Epithelial cell of prostate (primary cell): ENCODE measurements around the gene CFAP119.

Experiments used
- DNase-seq: peaks from one replicate; pipeline ENCODE4 v3.0.0-alpha.2; 2011; ENCODE audit warnings: low read depth, low spot score
- H3K27ac ChIP-seq: fragments of 450-650 bp; 2 replicates; pipeline ENCODE4 v1.5.1; 2017; ENCODE audit warnings: mild to moderate bottlenecking

Gene CFAP119

DNA sequence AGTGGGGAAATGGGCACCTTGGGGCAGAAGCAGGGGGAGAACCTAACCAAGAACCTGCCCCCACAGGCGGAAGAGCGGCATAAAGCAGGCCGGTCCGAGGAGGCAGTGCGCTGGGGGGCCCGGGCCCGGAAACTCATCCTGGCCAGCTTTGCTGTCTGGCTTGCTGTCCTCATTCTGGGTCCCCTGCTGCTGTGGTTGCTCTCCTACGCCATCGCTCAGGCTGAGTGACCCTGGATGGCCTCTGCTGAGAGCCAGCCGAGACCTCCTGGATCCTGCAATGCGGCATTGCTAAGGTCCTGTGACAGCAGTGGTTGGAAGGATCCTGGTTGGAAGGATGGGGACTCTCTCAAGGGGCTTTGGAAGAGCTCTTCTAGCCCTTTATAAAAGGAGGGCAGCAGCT is 18.1 kb downstream of the CFAP119 start:
- no peak for DNase-seq
- H3K27ac ChIP-seq = peak overlapping the region; percentile 100

DNA sequence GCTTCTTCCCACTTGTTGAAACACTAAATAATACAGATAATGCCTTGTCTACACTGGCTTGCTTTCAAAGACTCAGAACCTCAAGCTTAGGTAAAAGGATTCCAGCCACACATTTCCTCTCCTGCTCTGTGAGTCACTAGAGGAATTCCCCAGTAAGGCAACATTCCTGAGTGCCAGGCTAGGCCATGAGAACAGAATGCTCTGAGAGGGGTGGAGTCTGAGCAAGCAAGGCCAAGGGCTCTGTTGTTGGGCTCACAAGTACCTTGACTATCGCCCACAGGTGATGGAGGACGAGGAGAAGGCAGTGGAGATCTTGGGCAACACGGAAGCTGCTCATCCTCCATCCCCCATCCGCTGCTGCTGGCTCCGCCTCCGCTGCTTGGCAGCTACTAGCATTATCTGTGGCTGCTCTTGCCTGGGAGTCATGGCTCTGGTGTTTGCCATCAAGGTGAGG is 20.4 kb downstream of the CFAP119 start:
- peak; percentile 100 for DNase-seq
- H3K27ac ChIP-seq = peak overlapping the region; percentile 100

DNA sequence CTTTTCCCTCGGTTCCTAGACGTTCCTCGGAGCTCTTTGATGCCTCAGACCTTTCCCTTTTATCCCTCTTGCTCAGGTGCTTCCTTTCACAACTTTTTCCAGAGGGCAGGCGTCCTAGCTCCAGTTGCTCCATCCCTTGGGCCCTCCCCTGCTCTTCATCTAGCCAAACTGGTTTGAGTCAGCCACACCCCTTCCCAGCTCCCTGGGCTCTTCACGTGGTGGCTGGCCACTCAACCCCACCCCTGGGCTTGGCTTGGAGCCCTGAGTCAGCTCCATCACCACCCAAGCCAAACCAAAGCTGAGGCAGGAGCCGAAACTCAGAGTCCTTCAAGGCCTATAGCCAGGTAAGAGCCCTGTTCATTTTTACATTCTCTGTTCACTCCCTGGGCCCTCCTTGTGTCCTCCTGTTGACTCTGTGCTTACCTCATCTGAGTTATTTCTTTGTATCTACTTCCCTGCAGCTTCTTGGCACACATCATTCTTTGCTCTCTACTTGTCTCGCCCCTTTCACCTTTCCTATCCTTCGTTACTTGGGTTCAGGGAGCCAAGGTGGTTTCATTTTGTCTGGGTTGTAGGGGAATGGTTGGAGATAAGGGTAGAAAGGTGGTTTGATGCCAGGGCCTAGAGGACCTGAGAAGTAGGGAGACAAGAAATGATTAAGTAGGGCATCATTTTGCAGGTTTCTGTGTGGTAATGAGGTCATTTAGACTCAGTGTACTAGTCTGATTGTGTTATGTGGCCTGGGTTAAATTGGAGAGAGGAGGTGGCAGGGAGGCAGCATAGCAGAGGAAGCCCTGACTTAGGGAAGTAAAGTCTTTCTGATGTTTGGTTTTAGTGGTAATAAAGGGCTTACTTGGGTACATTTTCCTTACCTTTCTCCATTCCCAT is 21.3 kb downstream of the CFAP119 start:
- DNase-seq = peak; percentile 95
- peak overlapping the region; percentile 100 for H3K27ac ChIP-seq

DNA sequence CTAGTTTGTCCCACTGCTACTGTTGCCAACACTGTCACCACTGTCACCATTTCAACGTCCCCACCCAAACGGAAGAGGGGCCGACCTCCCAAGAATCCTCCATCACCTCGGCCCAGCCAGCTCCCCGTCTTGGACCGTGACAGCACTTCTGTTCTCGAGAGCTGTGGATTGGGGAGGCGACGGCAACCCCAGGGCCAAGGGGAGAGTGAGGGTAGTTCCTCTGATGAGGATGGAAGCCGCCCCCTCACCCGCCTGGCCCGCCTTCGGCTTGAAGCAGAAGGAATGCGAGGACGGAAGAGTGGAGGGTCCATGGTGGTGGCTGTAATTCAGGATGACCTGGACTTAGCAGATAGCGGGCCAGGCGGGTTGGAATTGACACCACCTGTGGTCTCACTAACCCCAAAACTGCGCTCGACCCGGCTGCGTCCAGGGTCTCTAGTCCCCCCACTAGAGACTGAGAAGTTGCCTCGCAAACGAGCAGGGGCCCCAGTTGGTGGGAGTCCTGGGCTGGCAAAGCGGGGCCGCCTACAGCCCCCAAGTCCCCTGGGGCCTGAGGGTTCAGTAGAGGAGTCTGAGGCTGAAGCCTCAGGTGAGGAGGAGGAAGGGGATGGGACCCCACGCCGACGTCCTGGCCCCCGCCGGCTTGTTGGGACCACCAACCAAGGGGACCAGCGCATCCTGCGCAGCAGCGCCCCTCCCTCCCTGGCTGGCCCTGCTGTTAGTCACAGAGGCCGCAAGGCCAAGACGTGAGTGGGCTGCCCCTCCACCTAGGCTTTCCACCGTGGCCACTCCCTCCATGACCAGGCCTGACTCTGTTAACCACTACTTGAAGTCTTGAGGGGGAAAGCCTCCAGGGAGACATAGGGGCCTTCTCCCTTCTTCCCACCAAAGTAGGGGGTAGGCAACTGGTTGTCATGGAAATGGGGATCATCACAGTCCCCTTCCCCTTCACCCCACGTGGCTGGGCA is 22.6 kb downstream of the CFAP119 start:
- peak overlapping the region; percentile 100 for H3K27ac ChIP-seq
- DNase-seq = no peak

DNA sequence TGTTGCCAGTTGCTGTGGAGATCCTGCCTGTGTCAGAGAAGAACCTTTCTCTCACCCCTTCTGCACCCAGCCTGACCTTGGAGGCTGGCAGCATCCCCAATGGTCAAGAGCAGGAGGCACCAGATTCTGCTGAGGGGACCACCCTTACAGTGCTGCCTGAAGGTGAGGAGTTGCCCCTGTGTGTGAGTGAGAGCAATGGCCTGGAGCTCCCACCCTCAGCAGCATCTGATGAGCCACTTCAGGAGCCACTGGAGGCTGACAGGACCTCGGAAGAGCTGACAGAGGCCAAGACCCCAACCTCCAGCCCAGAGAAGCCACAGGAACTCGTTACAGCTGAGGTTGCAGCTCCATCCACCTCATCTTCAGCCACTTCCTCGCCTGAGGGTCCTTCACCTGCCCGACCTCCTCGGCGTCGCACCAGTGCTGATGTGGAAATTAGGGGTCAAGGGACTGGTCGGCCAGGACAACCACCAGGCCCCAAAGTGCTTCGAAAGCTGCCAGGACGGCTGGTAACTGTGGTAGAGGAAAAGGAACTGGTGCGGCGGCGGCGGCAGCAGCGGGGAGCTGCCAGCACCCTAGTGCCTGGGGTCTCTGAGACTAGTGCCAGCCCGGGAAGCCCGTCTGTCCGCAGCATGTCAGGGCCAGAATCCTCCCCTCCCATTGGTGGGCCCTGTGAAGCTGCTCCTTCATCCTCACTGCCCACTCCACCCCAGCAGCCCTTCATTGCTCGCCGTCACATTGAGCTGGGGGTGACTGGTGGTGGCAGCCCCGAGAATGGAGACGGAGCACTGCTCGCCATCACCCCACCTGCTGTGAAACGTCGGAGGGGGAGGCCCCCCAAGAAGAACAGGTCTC is 23.8 kb downstream of the CFAP119 start:
- no peak for DNase-seq

DNA sequence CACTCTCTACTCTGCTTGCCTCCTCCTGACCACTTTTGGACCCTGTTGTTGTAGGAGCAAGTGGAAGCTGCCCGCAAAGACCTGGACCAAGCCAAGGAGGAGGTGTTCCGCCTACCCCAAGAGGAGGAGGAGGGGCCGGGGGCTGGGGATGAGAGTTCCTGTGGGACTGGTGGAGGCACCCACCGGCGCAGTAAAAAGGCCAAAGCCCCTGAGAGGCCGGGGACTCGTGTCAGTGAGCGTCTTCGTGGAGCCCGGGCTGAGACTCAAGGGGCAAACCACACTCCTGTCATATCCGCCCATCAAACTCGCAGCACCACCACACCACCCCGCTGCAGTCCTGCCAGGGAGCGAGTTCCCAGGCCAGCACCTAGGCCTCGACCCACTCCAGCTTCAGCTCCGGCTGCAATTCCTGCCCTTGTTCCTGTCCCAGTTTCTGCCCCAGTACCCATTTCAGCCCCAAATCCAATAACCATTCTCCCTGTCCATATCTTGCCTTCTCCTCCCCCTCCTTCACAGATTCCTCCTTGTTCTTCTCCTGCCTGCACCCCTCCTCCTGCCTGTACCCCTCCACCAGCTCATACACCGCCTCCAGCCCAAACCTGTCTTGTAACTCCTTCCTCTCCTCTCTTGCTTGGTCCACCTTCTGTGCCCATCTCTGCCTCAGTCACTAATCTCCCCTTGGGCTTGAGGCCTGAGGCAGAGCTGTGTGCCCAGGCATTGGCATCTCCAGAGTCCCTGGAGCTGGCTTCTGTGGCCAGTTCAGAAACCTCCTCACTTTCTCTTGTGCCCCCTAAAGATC is 24.7 kb downstream of the CFAP119 start:
- H3K27ac ChIP-seq = no peak overlapping the region
- no peak for DNase-seq

More for the DNA sequence above, 23.8 kb downstream of the CFAP119 start:
- H3K27ac ChIP-seq = no peak overlapping the region

DNA sequence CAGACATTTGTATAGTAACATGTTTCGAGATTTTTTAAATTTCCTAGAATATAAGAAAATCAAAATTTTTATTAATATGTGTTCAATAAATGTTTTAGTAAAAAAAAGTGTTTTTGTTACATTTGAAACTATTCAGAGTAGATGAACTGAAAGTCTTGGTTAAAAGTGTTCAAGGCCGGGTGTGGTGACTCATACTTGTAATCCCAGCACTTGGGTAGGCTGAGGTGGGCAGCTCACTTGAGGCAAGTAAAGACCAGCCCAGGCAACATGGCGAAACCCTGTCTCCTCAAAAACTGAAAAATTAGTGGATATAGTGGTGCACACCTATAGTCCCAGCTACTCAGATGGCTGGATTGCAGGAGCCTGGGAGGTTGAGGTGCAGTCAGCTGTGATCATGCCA is 30.5 kb downstream of the CFAP119 start:
- no peak overlapping the region for H3K27ac ChIP-seq
- DNase-seq = no peak

DNA sequence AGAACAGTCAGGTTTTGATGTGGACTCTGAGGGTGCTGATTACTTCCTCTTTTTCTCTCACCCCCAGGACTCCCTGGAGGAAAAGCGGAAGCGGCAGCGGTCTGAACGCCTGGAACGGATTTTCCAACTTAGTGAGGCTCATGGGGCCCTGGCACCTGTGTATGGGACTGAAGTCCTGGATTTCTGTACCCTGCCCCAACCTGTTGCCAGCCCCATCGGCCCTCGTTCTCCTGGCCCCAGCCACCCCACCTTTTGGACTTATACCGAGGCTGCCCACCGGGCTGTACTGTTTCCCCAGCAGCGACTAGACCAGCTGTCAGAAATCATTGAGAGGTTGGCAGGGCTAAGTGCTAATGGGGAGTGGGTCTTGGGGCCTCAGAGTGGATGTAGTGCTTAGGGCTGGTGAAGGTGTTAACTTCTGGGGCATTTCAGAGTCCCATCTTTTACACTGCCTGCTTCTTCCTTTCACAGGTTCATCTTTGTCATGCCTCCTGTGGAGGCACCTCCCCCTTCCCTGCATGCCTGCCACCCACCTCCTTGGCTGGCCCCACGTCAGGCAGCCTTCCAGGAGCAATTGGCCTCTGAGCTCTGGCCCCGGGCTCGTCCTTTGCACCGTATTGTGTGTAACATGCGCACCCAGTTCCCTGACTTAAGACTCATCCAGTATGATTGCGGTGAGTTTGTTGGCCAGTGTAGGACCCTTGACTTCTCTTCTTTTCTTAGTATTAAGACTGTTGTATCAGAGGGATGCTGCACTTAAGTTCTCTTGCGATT is 32.8 kb downstream of the CFAP119 start:
- no peak for DNase-seq
- no peak overlapping the region for H3K27ac ChIP-seq

DNA sequence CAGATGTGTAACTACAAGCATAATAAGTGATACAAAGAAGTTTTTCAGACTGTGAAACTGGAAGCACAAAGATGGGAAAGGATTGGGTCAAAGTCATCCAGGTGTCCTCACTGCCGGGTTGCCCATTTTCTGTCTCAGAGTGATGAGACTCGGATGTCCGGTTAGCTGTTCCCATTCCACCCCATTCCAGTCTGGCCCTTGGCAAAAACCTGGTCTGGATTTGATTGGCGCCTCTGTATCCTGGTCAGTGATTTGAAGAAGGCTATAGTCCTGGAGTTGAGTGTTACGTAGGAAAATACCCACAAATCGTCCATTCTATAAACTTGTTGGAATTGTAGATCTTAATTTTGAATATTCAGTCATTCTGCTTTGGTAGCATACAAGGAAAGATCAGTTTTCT is 33.5 kb downstream of the CFAP119 start:
- DNase-seq = no peak

DNA sequence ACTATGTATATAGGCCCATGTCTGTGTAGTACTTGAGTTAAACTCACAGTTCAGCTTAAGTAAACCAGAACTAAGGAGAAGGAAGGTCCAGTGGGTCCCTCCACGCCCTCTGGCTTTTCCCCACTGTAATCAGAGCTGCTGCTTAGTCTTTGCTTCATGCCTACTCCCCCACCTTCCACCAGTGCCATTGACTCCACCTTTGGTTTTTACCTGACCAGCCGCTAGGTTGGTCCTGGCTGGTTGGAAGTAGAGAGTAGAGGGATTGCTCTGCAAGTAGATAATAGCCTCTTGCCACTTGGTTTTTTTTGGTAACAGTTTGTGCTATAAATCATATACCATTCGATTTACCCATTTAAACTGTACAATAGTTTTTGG is 36.5 kb downstream of the CFAP119 start:
- H3K27ac ChIP-seq = no peak overlapping the region
- DNase-seq = no peak

More for the DNA sequence above, 33.5 kb downstream of the CFAP119 start:
- H3K27ac ChIP-seq = no peak overlapping the region

DNA sequence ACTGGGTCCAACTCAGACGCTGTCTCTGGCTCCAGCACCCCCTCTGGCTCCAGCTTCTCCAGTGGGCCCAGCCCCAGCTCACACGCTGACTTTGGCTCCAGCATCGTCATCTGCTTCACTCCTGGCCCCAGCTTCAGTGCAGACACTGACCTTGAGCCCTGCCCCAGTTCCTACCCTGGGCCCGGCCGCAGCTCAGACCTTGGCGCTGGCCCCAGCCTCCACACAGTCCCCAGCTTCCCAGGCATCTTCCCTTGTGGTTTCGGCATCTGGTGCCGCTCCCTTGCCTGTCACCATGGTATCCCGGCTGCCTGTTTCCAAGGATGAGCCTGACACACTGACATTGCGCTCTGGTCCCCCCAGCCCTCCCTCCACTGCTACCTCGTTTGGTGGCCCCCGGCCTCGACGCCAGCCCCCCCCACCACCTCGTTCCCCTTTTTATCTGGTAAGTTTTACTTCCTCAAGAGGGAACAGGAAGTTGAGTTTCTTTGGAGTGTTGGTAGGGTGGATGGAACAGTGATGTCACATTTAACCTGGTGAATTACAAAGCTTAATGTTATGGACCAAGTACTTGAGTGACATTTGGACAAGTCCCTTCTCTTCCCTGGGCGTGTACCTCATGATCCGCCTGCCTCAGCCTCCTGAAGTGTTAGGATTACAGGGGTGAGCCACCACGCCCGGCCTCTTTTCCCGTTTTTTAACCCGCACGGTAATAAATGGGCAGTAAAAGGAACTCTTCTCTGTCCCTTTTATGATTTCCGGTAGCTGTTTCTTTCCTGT is 37.0 kb downstream of the CFAP119 start:
- no peak overlapping the region for H3K27ac ChIP-seq
- no peak for DNase-seq

DNA sequence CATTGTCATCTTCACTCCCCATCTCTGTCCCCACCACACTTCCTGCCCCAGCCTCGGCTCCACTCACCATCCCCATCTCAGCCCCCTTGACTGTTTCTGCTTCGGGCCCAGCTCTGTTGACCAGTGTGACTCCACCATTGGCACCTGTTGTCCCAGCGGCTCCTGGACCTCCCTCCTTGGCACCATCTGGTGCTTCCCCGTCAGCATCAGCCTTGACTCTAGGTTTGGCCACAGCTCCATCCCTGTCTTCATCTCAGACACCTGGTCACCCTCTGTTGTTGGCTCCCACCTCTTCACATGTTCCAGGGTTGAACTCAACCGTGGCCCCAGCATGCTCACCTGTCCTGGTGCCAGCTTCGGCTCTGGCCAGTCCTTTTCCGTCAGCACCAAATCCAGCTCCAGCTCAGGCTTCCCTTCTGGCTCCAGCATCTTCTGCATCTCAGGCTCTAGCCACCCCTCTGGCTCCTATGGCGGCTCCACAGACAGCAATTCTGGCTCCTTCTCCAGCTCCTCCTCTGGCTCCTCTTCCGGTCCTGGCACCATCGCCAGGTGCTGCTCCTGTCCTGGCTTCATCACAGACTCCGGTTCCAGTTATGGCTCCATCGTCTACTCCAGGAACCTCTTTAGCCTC is 38.0 kb downstream of the CFAP119 start:
- H3K27ac ChIP-seq = no peak overlapping the region
- DNase-seq = no peak

DNA sequence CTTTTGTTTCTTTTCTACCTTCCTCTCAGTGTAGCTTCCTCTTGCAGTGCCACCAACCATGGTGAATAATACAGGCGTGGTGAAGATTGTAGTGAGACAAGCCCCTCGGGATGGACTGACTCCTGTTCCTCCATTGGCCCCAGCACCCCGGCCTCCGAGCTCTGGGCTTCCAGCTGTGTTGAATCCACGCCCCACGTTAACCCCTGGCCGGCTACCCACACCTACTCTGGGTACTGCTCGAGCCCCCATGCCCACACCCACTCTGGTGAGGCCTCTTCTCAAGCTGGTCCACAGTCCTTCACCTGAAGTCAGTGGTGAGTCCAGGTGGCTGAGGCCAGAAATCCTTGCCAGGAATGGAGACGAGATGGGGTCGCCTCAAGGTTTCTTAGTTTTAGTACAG is 38.9 kb downstream of the CFAP119 start:
- DNase-seq = no peak
- no peak overlapping the region for H3K27ac ChIP-seq

DNA sequence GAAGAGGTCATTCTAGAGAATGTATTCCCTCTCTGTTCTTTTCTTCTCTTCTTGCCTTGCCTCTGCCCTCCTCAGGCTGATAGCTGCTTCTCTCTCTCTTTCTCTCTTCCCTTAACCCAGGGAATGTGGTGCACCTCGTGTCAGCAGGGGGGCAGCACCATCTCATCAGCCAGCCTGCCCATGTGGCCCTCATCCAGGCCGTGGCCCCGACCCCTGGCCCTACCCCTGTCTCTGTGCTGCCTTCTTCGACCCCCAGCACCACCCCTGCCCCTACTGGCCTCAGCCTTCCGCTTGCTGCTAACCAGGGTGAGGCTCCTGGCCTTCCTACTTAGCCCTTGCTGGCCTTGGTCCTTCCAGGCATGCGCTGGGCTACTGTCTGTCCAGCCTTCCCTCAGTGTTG is 39.4 kb downstream of the CFAP119 start:
- no peak for DNase-seq
- H3K27ac ChIP-seq = no peak overlapping the region

DNA sequence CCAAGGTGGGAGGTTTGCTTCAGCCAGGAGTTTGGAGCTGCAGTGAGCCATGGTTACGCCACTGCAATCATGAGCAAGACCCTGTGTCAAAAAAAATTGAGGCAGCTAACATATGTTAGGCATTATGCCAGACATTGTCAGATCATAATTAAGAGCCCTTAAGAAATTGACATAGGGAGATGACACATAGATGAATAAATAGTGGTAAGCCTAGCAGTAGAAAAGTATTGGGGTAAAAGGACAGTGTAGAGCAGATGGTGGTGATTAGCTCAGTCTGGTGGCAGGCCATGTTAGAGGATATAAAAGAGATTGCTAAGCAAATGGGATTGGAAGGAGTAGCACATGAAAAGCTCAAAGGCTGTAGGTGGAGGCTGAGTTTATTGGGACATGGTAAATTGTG is 40.3 kb downstream of the CFAP119 start:
- peak overlapping the region; percentile 2 for H3K27ac ChIP-seq
- no peak for DNase-seq

DNA sequence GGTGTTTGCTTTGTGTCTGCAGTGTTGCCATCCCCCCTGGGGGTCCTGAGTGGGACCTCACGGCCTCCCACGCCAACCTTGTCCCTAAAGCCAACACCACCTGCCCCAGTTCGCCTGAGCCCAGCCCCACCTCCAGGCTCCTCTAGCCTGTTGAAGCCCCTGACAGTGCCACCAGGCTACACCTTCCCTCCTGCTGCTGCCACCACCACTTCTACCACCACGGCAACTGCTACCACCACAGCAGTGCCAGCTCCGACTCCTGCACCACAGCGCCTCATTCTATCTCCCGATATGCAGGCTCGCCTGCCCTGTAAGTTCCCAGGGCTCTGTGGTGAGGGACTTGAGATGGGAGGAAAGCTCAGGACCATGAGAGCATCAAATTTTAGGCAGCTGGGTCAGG is 40.7 kb downstream of the CFAP119 start:
- no peak for DNase-seq
- peak overlapping the region; percentile 2 for H3K27ac ChIP-seq

DNA sequence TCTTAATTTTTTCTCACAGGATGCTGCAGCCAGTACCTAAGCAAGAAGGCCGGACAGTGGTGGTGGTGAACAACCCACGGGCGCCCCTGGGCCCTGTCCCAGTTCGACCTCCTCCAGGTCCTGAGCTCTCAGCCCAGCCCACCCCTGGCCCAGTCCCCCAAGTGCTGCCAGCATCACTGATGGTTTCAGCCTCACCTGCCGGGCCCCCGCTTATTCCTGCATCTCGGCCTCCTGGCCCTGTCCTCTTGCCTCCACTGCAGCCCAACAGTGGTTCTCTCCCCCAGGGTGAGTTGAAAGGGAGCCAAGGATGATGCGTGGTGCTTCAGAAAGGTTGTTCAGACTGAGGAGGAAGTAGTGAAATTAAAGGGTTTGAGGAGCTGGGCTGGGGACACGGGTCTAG is 41.2 kb downstream of the CFAP119 start:
- peak overlapping the region; percentile 2 for H3K27ac ChIP-seq
- no peak for DNase-seq
